HUES64 (cell line): ENCODE data around the gene TSPAN13.

Experiments
- H3K27ac ChIP-seq: 2 replicates; pipeline ENCODE4 v1.7.0; 2013; ENCODE audit warnings: low read depth, low read length, inconsistent platforms
- H3K27me3 ChIP-seq: 2 replicates; pipeline ENCODE4 v1.6.1; 2013; ENCODE audit warnings: mild to moderate bottlenecking, low read length; ENCODE audit not compliant: insufficient read depth
- H3K36me3 ChIP-seq: 2 replicates; pipeline ENCODE4 v1.6.1; 2013; ENCODE audit warnings: mild to moderate bottlenecking, low read length; ENCODE audit not compliant: insufficient read depth
- H3K4me1 ChIP-seq: 2 replicates; pipeline ENCODE4 v1.6.1; 2013; ENCODE audit warnings: mild to moderate bottlenecking, low read length, moderate library complexity; ENCODE audit not compliant: insufficient read depth
- H3K4me3 ChIP-seq: 2 replicates; pipeline ENCODE4 v1.5.1; 2013; ENCODE audit warnings: mild to moderate bottlenecking, low read length, moderate library complexity
- H3K9ac ChIP-seq: 2 replicates; pipeline ENCODE4 v1.6.1; 2013; ENCODE audit warnings: mild to moderate bottlenecking, low read depth, low read length
- H3K9me3 ChIP-seq: 2 replicates; pipeline ENCODE4 v1.6.1; 2013; ENCODE audit warnings: low read depth, low read length; ENCODE audit not compliant: insufficient read depth
- WGBS: fragments of 150-250, 120-280 bp; methylation state at CpG from one replicate; pipeline ENCODE4 v1.1.7; 2013; ENCODE audit warnings: missing lambda C conversion rate; 5-methylcytosine and 5-hydroxymethylcytosine counted together

Gene TSPAN13

DNA sequence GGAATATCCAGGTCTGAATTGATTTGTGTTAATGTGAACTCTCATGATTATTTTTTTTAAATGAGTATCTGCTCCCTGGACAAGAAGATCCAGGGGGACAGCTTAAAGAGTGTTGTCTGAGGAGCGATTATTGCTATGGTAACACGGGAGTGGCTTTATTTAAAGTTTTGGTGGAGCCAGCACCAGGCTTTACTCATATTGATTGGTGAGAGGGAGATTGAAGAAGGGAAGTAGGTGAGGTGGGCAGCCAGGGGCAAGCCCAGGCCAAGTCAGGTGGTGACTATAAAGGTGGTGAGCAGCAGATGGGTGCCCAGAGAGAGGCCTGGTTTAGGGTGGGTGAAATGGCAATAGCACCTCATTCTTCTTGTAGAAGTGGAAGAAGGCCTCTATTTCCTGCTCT is 61.4 kb downstream of the TSPAN13 start:
- Histone ChIP-seq H3K9me3 (no peaks in the 10 kb centered on the region), H3K4me1 (no peaks in the 10 kb centered on the region), H3K27me3 (no peaks in the 10 kb centered on the region), H3K4me3 (no peak overlapping the region), H3K9ac (no peak overlapping the region), H3K27ac (no peak overlapping the region), H3K36me3 (no peaks in the 10 kb centered on the region)
- WGBS, result 93% methylated on average over 2 of the region's 2 CpGs

DNA sequence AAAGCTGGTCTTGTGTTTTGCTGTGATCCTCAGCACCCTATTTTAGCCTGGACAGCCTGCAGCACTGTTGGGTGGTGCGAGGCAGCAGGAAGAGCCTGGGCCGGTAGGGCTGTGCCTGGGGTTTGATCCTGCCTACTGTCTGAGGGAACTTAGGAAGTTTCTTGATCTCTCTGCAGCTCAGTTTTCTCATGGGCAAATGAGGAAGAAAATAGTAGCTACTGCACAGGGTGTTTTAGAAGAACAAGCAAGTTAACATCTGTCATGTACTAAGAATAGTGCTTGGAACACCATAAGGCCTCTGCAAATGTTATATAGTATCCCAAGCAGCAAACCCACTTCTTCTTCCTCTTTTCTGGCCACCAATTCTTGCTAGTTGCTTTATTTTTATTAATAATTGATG is 63.3 kb downstream of the TSPAN13 start:
- 46% methylated on average over 2 of the region's 2 CpGs for WGBS
- H3K27ac ChIP-seq, result no peak overlapping the region

DNA sequence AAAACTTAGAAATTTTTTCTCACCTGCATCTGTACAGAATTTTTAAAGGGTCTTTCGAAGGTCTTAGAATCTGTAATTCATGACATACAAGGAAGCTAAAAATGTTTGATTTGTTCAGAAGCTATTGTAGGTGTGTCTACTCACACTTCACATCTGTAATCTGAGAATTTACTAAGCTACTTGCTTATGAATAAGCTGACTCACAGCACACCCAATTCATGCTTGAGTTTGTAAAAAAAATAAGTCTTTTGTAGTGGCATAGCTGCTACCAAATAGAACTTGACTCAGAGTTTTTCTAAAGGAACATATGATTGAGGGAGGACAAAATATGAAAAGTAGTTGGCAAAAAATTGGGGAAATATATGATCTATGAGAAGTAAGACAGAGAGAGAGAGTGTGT is 64.0 kb downstream of the TSPAN13 start:
- no peaks in the 10 kb centered on the region for H3K27me3 ChIP-seq
- H3K36me3 ChIP-seq, result no peaks in the 10 kb centered on the region
- H3K4me1 ChIP-seq, result no peaks in the 10 kb centered on the region
- no CpG with 5 or more reads among the region's 1 CpG for WGBS
- no peaks in the 10 kb centered on the region for H3K9me3 ChIP-seq
- no peak overlapping the region for H3K4me3 ChIP-seq
- H3K27ac ChIP-seq, result no peak overlapping the region
- no peak overlapping the region for H3K9ac ChIP-seq

More for the DNA sequence above, 63.3 kb downstream of the TSPAN13 start:
- H3K4me3 ChIP-seq, result no peak overlapping the region
- H3K36me3 ChIP-seq, result no peaks in the 10 kb centered on the region
- no peak overlapping the region for H3K9ac ChIP-seq
- no peaks in the 10 kb centered on the region for H3K4me1 ChIP-seq
- no peaks in the 10 kb centered on the region for H3K27me3 ChIP-seq
- H3K9me3 ChIP-seq, result no peaks in the 10 kb centered on the region

- Histone ChIP-seq H3K27ac (no peak overlapping the region), H3K27me3 (no peaks in the 10 kb centered on the region)
- WGBS, result 95% methylated on average over 1 of the region's 3 CpGs
These were observed 65.2 kb downstream of the TSPAN13 start for GRCh38 chr7:16818732-16819131.

DNA sequence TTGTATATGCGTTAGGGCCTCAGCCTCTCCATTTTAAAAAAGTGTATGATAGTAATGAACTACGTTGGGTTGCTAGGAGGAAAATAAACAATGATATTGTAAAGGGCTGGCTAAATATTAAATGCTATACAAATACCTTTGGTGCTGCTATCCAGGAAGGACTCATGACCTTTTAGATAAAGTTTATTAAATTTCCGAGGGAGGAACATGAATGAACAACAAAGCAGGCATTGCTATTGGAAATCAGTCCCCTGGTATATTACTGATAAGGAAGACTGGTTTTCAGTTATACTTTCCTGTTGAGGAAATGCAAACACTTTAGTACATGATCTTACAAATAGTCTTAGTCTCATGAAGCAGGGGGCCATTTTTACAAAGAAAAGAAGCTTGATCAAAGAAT is 68.5 kb downstream of the TSPAN13 start:
- no peak overlapping the region for H3K27ac ChIP-seq
- no peaks in the 10 kb centered on the region for H3K27me3 ChIP-seq
- no peaks in the 10 kb centered on the region for H3K36me3 ChIP-seq
- no peak overlapping the region for H3K4me3 ChIP-seq
- WGBS, result 93% methylated on average over 3 of the region's 3 CpGs
- H3K9ac ChIP-seq, result no peak overlapping the region
- no peaks in the 10 kb centered on the region for H3K4me1 ChIP-seq
- no peaks in the 10 kb centered on the region for H3K9me3 ChIP-seq

More at GRCh38 chr7:16818732-16819131, 65.2 kb downstream of the TSPAN13 start:
- H3K4me3 ChIP-seq, result no peak overlapping the region
- H3K36me3 ChIP-seq, result no peaks in the 10 kb centered on the region
- no peaks in the 10 kb centered on the region for H3K4me1 ChIP-seq
- no peak overlapping the region for H3K9ac ChIP-seq
- no peaks in the 10 kb centered on the region for H3K9me3 ChIP-seq

GRCh38 chr7:16826060-16826459 is 72.5 kb downstream of the TSPAN13 start:
- H3K9me3 ChIP-seq, result no peaks in the 10 kb centered on the region
- H3K36me3 ChIP-seq, result no peaks in the 10 kb centered on the region
- no peak overlapping the region for H3K27ac ChIP-seq
- H3K4me3 ChIP-seq, result no peak overlapping the region
- H3K4me1 ChIP-seq, result no peaks in the 10 kb centered on the region
- H3K27me3 ChIP-seq, result no peaks in the 10 kb centered on the region
- no peak overlapping the region for H3K9ac ChIP-seq

GRCh38 chr7:16833373-16833772 is 79.8 kb downstream of the TSPAN13 start:
- Histone ChIP-seq H3K9ac (no peak overlapping the region), H3K4me1 (no peaks in the 10 kb centered on the region), H3K36me3 (no peaks in the 10 kb centered on the region), H3K27ac (no peak overlapping the region), H3K27me3 (no peaks in the 10 kb centered on the region), H3K4me3 (no peak overlapping the region), H3K9me3 (no peaks in the 10 kb centered on the region)
- WGBS, result 92% methylated on average over 1 of the region's 1 CpG
